Neuron (in vitro differentiated cells): Measurements from ENCODE around the gene TMEM138.

Source experiments
- H2AFZ ChIP-seq: one replicate; pipeline ENCODE4 v1.6.1; 2013; ENCODE audit warnings: low read depth, mild to moderate bottlenecking, inconsistent platforms, low read length, moderate library complexity
- H3K27me3 ChIP-seq: one replicate; pipeline ENCODE4 v1.6.1; 2013; ENCODE audit warnings: low read length; ENCODE audit not compliant: insufficient read depth
- H3K36me3 ChIP-seq: one replicate; pipeline ENCODE4 v1.6.1; 2013; ENCODE audit warnings: low read length; ENCODE audit not compliant: insufficient read depth
- H3K4me1 ChIP-seq: one replicate; pipeline ENCODE4 v1.6.1; 2013; ENCODE audit warnings: low read length; ENCODE audit not compliant: insufficient read depth
- H3K4me3 ChIP-seq: 2 replicates; pipeline ENCODE4 v1.5.1; 2013; ENCODE audit warnings: mild to moderate bottlenecking, low read length, moderate library complexity
- H3K9me3 ChIP-seq: one replicate; pipeline ENCODE4 v1.6.1; 2013; ENCODE audit warnings: low read length

Gene TMEM138

GRCh38 chr11:61361237-61361740 lies 885 bp upstream of the TMEM138 start:
- peak overlapping the region; percentile 29 for H2AFZ ChIP-seq
- H3K27me3 ChIP-seq: no peaks in the 10 kb centered on the region
- peaks cover 11% of the 10 kb centered on the region for H3K4me1 ChIP-seq
- peaks cover 24% of the 10 kb centered on the region for H3K36me3 ChIP-seq
- no peaks in the 10 kb centered on the region for H3K9me3 ChIP-seq
- peak overlapping the region; percentile 87 for H3K4me3 ChIP-seq

GRCh38 chr11:61362542-61362875 lies 335 bp downstream of the TMEM138 start:
- peak overlapping the region; percentile 29 for H2AFZ ChIP-seq
- H3K9me3 ChIP-seq: no peaks in the 10 kb centered on the region
- peaks cover 11% of the 10 kb centered on the region for H3K4me1 ChIP-seq
- no peaks in the 10 kb centered on the region for H3K27me3 ChIP-seq
- H3K36me3 ChIP-seq: peaks cover 36% of the 10 kb centered on the region
- H3K4me3 ChIP-seq: peak overlapping the region; percentile 87

- H3K4me1 ChIP-seq: peaks cover 11% of the 10 kb centered on the region
- peaks cover 51% of the 10 kb centered on the region for H3K36me3 ChIP-seq
- no peaks in the 10 kb centered on the region for H3K27me3 ChIP-seq
- H3K9me3 ChIP-seq: no peaks in the 10 kb centered on the region
- H3K4me3 ChIP-seq: peak overlapping the region; percentile 87
- H2AFZ ChIP-seq: no peak overlapping the region
Measured at GRCh38 chr11:61364012-61364675, 2.0 kb downstream of the TMEM138 start.

- Histone ChIP-seq H3K9me3 (peaks cover 6% of the 10 kb centered on the region), H3K4me3 (no peak overlapping the region), H3K4me1 (peaks cover 6% of the 10 kb centered on the region), H3K27me3 (no peaks in the 10 kb centered on the region), H2AFZ (no peak overlapping the region), H3K36me3 (peaks cover 75% of the 10 kb centered on the region)
Measured at GRCh38 chr11:61367406-61367805, 5.2 kb downstream of the TMEM138 start.

GRCh38 chr11:61368646-61369045 lies 6.5 kb downstream of the TMEM138 start:
- H3K4me1 ChIP-seq: no peaks in the 10 kb centered on the region
- H3K27me3 ChIP-seq: no peaks in the 10 kb centered on the region
- no peak overlapping the region for H3K4me3 ChIP-seq
- H3K9me3 ChIP-seq: peaks cover 12% of the 10 kb centered on the region
- H2AFZ ChIP-seq: no peak overlapping the region
- peaks cover 77% of the 10 kb centered on the region for H3K36me3 ChIP-seq

- Histone ChIP-seq H3K27me3 (no peaks in the 10 kb centered on the region), H2AFZ (no peak overlapping the region), H3K4me1 (no peaks in the 10 kb centered on the region), H3K9me3 (peaks cover 12% of the 10 kb centered on the region), H3K4me3 (no peak overlapping the region), H3K36me3 (peaks cover 72% of the 10 kb centered on the region)
Measured at GRCh38 chr11:61369372-61370348, 7.5 kb downstream of the TMEM138 start.

GRCh38 chr11:61370349-61371005 lies 8.3 kb downstream of the TMEM138 start:
- no peak overlapping the region for H2AFZ ChIP-seq
- H3K27me3 ChIP-seq: no peaks in the 10 kb centered on the region
- H3K36me3 ChIP-seq: peaks cover 75% of the 10 kb centered on the region
- H3K4me3 ChIP-seq: no peak overlapping the region
- H3K4me1 ChIP-seq: no peaks in the 10 kb centered on the region
- peaks cover 12% of the 10 kb centered on the region for H3K9me3 ChIP-seq

- H3K4me1 ChIP-seq: no peaks in the 10 kb centered on the region
- no peak overlapping the region for H2AFZ ChIP-seq
- no peak overlapping the region for H3K4me3 ChIP-seq
- peaks cover 65% of the 10 kb centered on the region for H3K36me3 ChIP-seq
- H3K9me3 ChIP-seq: peaks cover 12% of the 10 kb centered on the region
- no peaks in the 10 kb centered on the region for H3K27me3 ChIP-seq
Measured at GRCh38 chr11:61372659-61373420, 10.7 kb downstream of the TMEM138 start.

- H3K9me3 ChIP-seq: peaks cover 12% of the 10 kb centered on the region
Measured at GRCh38 chr11:61375761-61376108, 13.6 kb downstream of the TMEM138 start.

GRCh38 chr11:61377461-61378160 lies 15.4 kb downstream of the TMEM138 start:
- Histone ChIP-seq H3K4me1 (no peaks in the 10 kb centered on the region), H3K36me3 (peaks cover 28% of the 10 kb centered on the region), H3K4me3 (no peak overlapping the region), H3K27me3 (no peaks in the 10 kb centered on the region), H2AFZ (no peak overlapping the region), H3K9me3 (peaks cover 4% of the 10 kb centered on the region)

More at GRCh38 chr11:61375761-61376108, 13.6 kb downstream of the TMEM138 start:
- no peaks in the 10 kb centered on the region for H3K4me1 ChIP-seq
- no peaks in the 10 kb centered on the region for H3K27me3 ChIP-seq
- H3K36me3 ChIP-seq: peaks cover 37% of the 10 kb centered on the region
- no peak overlapping the region for H3K4me3 ChIP-seq
- H2AFZ ChIP-seq: no peak overlapping the region

- H3K4me1 ChIP-seq: no peaks in the 10 kb centered on the region
- no peaks in the 10 kb centered on the region for H3K9me3 ChIP-seq
- H3K4me3 ChIP-seq: no peak overlapping the region
- no peak overlapping the region for H2AFZ ChIP-seq
- peaks cover 25% of the 10 kb centered on the region for H3K36me3 ChIP-seq
- H3K27me3 ChIP-seq: no peaks in the 10 kb centered on the region
Measured at GRCh38 chr11:61378713-61379313, 16.6 kb downstream of the TMEM138 start.

- Histone ChIP-seq H3K36me3 (peaks cover 10% of the 10 kb centered on the region), H3K27me3 (no peaks in the 10 kb centered on the region), H3K4me1 (no peaks in the 10 kb centered on the region)
Measured at GRCh38 chr11:61380884-61381283, 18.7 kb downstream of the TMEM138 start.

More at GRCh38 chr11:61380884-61381283, 18.7 kb downstream of the TMEM138 start:
- no peaks in the 10 kb centered on the region for H3K9me3 ChIP-seq
- H2AFZ ChIP-seq: no peak overlapping the region
- H3K4me3 ChIP-seq: no peak overlapping the region
